ENCODE data around the gene CFAP410.
"Not testable (repeated sequence)": the region's sequence is repeated elsewhere in the genome, so short reads cannot be mapped to it uniquely, and the experiment has no call there.

CFAP410 gene

DNA sequence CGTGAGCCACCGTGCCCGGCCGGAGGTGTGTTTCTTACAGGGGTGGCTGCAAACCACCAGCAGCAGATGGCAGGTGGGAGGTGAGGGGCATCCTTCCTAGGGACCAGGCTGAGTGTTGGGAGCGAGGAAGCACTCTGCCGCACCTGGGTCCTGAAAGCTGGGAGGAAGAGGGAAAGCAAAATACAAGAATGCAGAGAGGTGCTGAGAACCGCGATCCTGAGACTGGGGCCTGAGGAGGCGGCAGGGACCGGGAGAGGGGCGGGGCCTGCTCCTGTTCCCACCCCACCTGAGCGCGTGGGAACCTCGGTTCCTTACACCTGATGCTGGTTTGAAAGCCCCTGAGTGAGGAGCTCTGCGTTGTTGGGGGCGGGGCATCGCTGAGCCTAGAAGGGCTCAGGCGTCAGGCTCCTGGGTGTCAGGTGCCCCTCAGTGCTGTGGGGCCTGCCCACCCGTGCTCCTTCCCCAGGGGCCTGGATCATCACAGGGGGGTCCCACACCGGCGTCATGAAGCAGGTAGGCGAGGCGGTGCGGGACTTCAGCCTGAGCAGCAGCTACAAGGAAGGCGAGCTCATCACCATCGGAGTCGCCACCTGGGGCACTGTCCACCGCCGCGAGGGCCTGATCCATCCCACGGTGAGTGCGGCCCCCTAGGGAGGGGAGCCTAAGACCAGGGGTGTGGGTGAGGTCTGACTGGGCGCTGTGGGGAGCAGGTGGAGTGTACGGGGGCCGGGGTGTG is 29.7 kb upstream of the CFAP410 start:
- DNase-seq, result peak in 2 of 3 experiments; percentile 55 to 71

DNA sequence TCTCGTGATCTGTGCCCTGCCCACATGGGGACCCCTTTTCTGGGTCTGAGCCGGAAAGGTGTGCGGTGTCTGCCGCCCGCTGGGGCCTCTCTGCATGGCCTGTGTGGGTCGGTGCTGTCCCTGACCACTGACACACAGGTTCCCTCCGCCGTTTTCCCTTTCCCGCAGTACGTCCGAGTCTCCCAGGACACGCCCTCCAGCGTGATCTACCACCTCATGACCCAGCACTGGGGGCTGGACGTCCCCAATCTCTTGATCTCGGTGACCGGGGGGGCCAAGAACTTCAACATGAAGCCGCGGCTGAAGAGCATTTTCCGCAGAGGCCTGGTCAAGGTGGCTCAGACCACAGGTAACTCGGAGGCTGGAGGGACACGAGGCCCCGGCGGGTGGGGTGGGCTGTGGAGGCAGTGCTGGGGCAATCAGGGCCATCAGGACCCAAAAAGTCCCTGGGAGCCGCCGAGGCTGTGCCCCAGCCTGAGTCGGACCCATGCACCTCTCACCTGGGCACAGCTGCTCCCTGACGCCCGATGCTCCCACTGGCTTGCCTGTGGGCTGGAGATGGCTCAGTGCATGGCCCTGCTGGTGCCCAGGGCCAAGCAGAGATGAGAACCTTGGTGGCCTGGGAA is 27.5 kb upstream of the CFAP410 start:
- DNase-seq, result no peak

DNA sequence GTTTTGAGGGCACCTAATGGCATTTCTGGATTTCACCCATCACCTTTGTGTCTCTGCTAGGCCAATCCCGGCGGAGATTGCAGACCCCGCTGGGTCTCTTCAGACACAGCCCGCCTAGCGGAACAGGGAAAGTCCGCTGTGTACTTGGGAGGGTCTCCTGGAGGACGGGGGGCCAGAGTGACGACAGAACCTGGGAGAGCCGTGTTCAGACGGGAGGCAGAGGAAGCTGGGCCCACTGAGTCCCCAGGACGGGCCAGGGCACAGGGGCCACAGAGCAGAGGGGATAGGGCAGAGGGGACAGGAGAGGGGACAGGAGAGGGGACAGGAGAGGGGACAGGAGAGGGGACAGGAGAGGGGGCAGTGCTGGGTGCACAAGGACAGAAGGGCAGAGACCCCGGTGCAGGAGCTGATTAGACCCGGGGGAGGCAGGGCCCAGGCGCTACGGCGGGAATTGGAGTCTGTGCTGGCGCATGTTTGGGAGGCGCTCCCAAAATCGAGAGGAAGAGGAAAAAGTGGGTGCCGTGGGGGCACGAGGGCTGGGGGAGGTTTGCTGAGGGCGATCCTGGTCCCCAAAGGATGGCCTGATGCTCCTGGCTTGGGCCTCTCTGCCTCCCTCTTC is 26.9 kb upstream of the CFAP410 start:
- DNase-seq, result no peak

DNA sequence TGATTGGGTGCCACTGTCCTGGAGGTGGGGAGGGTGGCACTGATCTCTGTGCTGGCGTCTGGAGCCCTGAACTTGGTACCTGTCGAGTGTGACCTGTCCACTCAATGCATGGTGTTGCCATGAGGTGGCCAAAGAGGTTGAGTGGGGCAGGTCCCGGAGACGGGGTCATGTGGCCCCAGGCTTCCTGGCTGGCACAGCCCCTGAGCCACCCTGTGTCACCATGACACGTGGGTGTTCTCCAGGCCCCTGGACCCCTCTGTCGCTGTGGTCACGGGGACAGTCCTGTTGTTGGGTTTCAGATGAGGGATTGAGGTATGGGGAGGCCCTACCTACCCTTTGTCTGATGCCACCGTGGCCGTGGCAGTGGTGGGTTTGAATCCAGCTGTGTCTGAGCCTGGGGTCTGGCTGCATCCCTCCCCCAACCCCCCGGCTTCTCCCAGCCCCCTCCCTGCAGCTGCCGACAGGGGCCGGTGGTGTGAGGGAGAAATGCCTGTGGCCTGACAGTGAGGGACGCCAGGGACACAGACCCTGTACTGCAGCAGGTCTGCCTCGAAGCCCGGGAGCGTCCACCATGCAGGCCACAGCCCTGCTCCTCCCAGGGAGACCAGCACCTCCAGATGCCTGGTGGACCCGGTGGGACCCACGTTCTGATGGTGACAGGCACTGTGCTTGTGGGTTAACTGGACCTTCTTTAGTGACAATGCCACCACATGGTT is 26.2 kb upstream of the CFAP410 start:
- no peak for DNase-seq

DNA sequence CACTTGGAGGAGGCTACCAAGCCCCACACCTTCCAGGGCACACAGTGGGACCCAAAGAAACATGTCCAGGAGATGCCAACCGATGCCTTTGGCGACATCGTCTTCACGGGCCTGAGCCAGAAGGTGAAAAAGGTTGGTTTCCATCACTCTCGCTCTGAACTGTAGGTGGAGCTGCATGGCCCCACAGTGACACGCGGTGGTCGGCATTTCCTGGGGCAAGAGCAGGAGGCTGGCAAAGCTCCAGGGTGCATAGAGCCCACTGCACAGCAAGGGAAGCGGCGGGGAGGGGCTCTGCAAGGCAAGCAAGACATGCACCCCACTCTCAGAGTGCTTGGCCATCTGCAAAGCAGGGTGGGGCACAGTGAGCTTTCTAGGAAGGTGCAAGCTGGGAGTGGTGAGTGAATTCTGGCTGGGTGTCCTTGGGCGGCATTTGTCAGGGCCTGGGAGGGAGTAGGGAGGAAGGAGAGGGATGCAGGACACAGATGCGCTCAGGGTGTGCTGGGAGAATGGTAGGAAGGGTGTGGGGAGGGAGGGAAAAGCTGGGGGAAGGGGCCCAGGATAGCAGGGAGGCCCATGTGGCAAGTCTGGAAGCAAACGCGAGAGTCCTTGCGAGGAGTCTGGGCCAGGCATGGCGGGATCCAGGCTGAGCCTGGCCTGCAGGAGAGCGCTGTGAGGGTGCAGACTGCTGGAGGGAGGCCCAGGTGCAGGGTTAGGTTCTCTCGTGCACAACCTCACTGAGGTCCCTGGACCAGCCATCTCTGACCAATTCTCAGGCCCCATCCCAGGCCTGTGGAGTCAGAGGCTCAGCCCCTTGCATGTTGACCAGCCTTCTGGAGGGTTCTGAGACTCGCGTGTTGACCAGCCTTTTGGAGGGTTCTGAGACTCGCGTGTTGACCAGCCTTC is 25.2 kb upstream of the CFAP410 start:
- no peak for DNase-seq

DNA sequence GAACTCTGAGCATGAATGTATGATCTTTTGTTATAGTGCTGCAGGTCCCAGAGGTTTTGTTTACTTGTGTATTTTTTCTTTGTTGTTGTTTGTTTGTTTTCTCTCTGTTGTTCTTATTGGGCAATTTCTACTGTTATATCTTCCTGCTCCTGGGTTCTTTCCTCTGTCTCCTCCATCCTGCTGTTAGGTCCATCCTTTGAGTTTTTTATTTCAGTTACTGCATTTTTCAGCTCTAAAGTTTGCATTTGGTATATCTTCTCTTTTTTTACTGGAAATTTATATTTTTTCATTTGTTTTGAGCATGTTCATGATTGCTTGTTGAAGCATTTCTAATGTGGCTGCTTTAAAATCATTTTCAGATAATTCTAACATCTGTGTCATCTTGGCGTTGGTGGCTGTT is 24.1 kb upstream of the CFAP410 start:
- no peak for DNase-seq

DNA sequence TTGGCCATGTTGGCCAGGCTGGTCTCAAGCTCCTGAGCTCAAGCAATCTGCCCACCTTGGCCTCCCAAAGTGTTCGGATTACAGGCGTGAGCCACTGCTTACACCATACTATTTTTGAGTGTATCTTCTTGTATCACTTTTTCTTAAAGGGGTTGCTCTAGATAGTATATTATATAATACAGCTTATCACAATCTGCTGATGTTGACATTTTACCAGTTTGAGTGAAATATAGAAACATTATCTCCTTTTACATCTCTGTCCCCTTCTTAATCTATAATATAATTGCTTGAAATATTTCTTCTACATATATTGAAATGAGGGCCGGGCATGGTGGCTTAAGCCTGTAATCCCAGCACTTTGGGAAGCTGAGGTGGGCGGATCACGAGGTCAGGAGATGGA is 22.7 kb upstream of the CFAP410 start:
- not testable (repeated sequence) for DNase-seq

DNA sequence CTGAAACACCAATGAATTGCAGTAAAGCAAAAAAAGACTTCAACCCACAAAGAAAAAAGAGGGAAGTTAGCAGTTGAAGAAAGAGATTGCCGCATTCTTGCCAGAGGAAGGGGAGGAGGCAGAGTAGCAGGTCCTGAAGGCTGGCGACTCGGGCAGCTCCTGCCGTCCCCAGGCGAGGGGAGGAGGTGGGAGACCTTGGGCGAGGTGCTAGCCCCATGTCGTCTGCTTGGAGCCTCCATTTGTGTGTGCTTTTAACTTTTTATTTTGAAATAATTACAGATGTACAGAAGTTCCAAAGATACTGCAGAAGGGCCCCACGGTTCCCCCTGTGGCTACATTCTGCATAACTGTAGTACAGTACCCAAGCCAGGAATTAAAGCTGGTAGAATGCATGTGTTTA is 21.0 kb upstream of the CFAP410 start:
- DNase-seq, result no peak

DNA sequence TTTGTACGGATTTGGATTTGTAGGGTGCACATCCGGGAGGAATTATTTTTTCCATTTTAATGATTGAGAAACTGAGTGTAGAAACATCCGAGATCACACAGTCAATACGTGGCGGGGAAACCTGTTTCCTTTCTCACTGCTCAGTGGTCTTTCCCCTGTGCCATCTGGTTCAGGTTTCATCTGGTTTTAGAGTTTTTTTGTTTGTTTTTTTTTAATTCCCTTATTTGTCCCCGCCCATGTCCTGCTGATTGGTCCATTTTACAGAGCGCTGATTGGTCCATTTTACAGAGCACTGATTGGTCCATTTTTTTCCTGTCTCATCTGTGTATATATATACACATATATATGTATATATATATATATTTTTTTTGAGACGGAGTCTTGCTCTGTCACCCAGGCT is 20.2 kb upstream of the CFAP410 start:
- DNase-seq, result no peak

DNA sequence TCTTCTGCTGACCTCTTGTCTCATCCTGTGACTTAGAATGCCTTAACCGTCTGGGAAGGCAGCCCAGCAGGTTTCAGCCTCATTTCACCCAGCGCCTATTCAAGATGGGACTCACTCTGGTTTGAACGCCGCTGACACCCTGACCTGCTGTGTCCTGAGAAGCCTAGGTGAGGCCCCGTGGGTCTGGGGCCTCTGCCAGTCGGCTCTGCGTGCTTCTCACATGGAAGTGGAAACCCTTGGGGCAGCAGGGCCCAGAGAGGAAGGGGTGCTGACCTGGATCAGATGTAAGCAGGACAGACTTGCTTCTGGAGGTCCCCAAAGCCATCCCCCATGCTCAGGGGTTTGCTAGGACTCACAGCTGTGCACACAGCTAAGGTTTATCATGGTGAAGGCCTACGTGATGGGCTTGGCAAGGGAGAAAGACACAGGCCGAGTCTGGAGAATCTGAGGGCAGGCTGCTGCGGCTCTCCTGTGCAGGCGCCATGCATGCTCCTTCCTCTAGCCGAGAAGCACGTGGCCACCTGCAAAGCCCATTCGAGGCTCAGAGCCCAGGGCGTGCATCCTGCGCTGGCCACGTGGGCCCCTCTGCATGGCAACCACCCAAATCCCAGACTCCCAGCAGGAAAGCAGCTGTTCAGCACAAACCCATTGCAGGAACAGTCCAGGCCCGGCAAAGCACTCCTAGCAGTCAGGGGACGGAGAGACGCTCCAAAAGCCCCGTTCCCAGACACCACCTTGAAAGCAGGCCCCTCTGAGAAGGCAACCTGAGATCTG is 18.1 kb upstream of the CFAP410 start:
- no peak for DNase-seq

DNA sequence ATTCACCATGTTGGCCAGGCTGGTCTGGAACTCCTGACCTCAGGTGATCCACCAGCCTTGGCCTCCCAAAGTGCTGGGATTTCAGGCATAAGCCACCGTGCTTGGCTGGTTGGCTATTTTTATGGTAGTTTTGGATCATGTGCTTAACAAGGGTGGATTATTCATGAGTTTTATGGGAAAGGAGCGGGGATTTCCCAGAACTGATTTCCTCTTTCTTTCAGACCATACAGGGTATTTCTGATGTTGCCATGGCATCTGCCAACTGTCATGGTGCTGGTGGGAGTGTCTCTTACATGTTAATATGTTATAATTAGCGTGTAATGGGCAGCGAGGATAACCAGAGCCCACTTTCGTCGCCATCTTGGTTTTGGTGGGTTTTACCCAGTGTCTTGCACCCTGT is 17.4 kb upstream of the CFAP410 start:
- DNase-seq, result no peak

DNA sequence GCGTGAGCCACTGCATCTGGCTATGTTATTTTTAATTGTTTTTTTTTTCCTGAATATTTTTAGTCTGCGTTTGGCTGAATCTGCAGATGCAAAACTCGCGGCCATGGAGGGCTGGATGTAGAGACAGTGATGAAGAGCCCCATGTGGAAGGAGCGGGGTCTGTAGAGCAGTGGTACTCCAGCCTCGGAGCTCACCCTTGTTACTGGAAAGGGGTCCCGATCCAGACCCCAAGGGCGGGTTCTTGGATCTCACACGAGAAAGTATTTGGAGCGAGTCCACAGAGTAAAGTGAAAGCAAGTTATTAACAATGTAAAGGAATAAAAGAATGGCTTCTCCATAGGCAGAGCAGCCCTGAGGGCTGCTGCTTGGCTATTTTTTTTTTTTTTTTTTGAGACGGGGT is 17.0 kb upstream of the CFAP410 start:
- no peak for DNase-seq

DNA sequence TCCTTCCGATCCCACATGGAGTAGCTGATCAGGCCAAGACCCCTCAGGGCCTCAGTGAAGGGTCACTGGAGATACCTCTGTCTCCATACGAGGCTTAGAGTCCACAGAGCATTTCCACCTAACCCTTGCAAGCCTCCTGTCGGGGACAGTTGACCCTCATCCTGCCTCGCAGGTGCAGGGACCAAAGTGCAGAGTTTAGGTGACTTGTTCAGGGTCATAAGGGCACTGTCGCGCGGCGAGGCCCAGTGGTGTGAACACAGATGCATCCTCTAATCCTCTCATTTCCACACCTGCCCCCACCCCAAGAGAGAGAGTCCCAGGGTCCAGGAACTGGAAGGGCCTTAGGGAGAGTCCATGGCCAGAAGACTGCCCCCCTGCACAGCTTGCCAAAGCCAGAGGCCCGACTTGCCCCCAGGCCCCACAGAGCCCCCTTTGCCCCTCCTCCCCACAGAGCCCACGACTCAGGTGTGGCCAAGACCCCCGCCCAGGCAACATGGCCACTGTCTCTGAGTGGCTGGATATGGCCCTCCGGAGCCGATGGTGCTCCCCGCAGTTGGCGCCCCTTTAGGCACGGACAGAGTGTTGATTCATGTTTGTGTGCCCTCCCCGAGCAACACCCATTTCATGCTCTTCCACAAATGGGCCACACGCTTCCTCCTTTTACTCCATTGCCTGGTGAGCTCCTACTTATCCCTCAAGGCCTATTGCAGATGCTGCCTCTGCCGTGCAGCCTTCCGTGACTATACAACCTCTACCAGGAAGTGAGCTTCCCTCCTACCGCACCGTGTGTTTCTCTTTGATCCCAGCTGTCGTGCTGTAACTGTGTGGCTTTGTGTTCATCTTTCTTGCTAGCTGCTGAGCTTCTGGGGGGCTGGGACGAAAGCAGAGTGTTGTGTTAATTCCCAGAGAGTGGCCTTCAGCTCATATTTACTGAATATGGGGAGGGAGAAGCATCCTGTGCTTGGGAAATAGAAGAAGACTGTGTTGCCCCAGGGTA is 15.9 kb upstream of the CFAP410 start:
- DNase-seq, result no peak

DNA sequence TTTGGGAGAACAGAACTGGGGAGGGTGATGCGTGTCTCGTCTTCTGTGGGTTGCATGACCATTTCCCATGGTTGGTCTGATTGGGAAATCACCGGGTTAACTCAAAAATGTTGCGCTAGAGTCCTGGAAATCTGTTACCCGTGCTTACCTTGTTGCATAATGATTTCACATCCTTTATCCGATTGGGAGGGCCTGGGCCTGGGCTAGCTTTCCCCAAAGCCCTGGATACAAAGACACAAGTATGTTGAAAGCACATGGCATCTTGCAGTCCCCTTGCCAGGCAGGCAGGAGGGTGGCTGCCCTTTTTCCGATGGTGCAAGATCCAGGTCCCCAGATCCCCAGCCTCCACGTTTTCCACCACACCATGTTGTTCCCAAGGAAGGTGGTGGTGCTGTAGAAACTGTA is 14.8 kb upstream of the CFAP410 start:
- DNase-seq, result no peak

DNA sequence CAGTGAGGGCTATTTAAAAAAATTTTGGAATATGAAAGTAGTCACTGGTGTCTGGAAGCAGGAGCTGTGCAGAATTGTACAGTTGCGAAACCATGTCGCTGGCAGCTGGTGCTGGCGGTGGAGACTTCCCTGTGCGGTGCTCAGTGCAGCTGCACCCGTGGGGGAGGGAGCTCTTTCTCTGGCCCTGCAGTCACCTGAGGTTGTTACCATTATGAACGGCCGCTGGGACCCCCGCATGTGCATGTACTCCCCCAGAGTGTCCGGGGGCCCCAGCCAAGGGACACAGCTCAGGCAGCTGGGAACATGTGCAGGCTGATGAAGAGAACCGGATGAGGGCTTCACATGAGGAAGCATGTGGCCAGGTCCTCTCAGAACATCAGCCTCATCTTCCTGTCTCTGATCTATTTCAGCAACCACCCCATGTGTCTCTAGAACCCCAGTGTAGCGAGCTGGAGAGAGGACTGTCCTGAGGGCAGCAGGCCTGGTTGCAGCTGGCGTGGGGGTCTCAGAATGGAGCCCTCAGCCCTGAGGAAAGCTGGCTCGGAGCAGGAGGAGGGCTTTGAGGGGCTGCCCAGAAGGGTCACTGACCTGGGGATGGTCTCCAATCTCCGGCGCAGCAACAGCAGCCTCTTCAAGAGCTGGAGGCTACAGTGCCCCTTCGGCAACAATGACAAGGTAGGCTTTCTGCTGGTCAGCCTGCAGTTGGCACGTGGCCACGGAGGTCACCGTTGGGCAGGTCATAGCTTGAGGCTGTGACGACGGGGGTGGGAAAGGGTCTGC is 14.2 kb upstream of the CFAP410 start, which contains the start of gene TRPM2:
TSS of gene TRPM2 (plus strand) at position 431 of the 780 bp plus-strand sequence. CDS start at position 511, 80 bp downstream.
- DNase-seq, result no peak

DNA sequence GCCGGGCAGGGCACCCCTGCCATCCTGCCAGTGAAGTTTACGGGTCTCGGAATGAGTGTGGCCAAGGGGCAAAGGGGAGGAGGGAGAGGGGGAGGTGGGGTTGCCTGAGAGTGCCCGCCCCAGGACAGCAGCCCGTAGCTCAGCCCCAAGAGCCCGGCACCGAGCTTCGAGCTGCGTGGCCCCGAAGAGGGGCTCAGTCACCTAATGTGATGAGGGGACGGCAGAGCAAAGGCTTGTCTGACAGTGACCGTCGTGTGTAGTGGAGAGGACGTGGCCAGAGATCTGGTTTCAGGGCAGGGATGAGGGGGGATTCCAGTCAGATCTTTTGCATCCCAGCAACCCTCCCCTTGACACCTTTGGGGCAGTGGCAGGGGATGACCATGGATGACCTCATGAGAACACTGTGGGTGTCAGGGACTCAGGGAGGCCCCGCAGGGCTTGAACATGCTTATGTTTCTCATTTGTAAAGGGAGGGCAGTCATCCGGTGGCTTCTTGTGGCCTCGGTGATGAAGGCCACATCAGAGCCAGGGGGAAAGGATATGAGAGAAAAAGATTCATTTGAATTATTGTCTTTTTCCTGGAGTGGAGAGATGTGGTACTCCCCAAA is 13.2 kb upstream of the CFAP410 start:
- DNase-seq, result no peak

DNA sequence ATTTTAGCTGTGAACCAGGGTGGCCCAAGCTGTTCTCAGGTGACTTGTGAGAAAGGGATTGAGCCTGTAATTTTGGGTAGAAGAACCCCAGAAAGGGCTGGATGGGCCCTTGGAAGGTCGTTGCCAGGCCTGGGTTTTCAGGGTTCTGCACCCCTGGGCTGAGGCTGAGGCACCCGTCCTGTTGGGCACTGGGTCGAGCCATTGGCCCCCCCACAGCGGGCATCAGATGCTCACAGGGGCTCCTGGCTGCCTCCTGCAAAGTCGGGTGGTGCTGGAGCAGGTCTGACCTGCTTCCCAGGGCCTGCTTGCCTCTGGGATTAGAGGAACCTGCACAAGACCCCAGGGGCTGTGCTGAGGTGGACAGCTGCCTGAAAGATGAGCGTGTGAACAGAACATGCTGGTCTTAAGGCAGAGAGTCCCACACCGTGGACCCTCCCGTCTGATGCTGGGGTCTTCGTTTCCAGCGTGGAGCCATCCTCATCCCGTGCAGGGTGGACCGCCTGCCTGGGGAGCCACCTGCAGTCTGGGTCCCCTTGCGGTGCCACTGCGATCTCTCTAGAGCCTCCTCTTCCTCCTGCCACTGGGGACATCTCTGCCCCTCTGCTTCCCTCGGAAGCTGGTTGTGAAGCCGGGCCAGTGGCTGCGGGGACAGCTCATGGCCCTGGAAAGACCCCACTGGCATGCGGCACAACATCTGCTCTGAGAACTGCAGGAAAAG is 12.5 kb upstream of the CFAP410 start:
- DNase-seq, result no peak

DNA sequence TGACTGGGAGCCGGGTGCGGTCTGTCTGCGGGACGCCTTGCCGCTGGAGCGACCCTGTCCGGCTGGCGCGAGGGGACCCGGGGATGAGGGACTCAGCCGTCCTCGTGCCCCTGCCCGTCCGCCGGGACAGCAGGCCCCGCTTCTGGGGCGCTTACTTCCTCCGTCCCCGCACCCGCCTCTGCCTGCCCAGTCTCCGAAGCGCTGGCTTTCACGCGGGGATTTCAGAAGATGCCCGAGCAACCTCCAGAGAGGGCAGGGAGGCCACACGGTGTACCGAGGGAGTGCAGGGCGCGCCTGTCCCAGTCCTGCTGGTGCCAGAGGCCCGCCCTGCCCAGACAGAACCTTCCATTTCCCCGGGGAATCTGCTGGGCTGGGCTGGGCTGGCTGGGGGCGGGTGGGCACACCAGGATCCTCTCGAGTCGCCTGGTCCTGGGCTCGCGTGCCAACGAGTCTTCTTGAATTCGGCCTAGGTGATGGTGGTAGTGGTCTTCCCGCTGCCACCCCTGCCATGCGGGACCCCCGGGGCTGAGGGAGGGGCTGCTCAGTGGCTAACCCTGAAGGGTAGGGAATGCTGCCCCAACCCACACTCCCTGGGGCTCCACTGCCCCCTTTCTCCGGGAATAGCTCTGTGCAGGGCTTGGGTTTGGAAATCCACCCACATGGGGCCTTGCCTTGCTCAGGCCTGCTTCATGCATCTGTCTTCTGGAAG is 11.7 kb upstream of the CFAP410 start:
- DNase-seq, result no peak

Data from NCI-H1417 (cell line).